HepG2 (cell line): Measurements from ENCODE around the gene PTPN20.
"Not testable (repeated sequence)": the region's sequence is repeated elsewhere in the genome, so short reads cannot be mapped to it uniquely, and the experiment has no call there.

Source experiments
- ATM ChIP-seq: fragments of 450-650 bp; IDR thresholded peaks from 2 replicates; pipeline ENCODE4 v1.7.1; 2017; ENCODE audit warnings: mild to moderate bottlenecking, borderline replicate concordance
- CTCF ChIP-seq: sonication (generic); formaldehyde crosslinking; IDR thresholded peaks from 2 replicates; pipeline ENCODE4 v1.5.0; 2020; ENCODE audit warnings: mild to moderate bottlenecking, missing genetic modification reagents, moderate library complexity
- ETS1 ChIP-seq: sonication (generic); formaldehyde crosslinking; IDR thresholded peaks from 2 replicates; pipeline ENCODE4 v1.4.0; 2020; ENCODE audit warnings: missing genetic modification reagents
- MZF1 ChIP-seq: sonication (generic); formaldehyde crosslinking; IDR thresholded peaks from 2 replicates; pipeline ENCODE4 v1.8.1; 2023; ENCODE audit warnings: mild to moderate bottlenecking, missing genetic modification reagents, borderline replicate concordance
- POLR2A ChIP-seq, 2 experiments: IDR thresholded peaks; 2 replicates each; pipeline ENCODE4 v1.6.1; 2011; ENCODE audit warnings: low read depth in 2 of 2, low read length in 2 of 2, mild to moderate bottlenecking in 1 of 2, moderate library complexity in 1 of 2; ENCODE audit not compliant: insufficient read depth in 1 of 2
- TCF7L2 ChIP-seq: IDR thresholded peaks from 2 replicates; pipeline ENCODE4 v1.6.1; 2011; ENCODE audit warnings: mild to moderate bottlenecking, low read depth, low read length, moderate library complexity

- not testable (repeated sequence) for TF ChIP-seq TCF7L2; MZF1 (CRISPR knock-in tag); CTCF (CRISPR knock-in tag); ETS1 (CRISPR knock-in tag); ATM; POLR2A (IDR thresholded peaks at IDR 0.05; ENCODE audit: insufficient read depth in 1 of 2, low read depth in 2 of 2, low read length in 2 of 2)
These were observed 39.6 kb upstream of the PTPN20 start for GRCh38 chr10:46871583-46871982.
